HUES6 (cell line): ENCODE data around the gene NEIL1.

ENCODE experiments used
- H3K27ac ChIP-seq: 2 replicates; pipeline ENCODE4 v1.7.0; 2013; ENCODE audit warnings: low read depth, mild to moderate bottlenecking, low read length, inconsistent platforms
- H3K27me3 ChIP-seq: 2 replicates; pipeline ENCODE4 v1.6.1; 2013; ENCODE audit warnings: low read length; ENCODE audit not compliant: control insufficient read depth, insufficient read depth
- H3K36me3 ChIP-seq: 2 replicates; pipeline ENCODE4 v1.6.1; 2013; ENCODE audit warnings: low read length; ENCODE audit not compliant: control insufficient read depth, insufficient read depth
- H3K4me1 ChIP-seq: 2 replicates; pipeline ENCODE4 v1.6.1; 2013; ENCODE audit warnings: low read length; ENCODE audit not compliant: control insufficient read depth, insufficient read depth
- H3K4me3 ChIP-seq: 2 replicates; pipeline ENCODE4 v1.5.1; 2013; ENCODE audit warnings: low read depth, low read length
- H3K9ac ChIP-seq: one replicate; pipeline ENCODE4 v1.6.1; 2013; ENCODE audit warnings: mild to moderate bottlenecking, low read length
- H3K9me3 ChIP-seq: 2 replicates; pipeline ENCODE4 v1.6.1; 2013; ENCODE audit warnings: low read depth, low read length; ENCODE audit not compliant: control insufficient read depth, insufficient read depth

NEIL1 gene

GRCh38 chr15:75357976-75358673, 11.3 kb downstream of the NEIL1 start:
- Histone ChIP-seq H3K27me3 (no peaks in the 10 kb centered on the region), H3K4me1 (no peaks in the 10 kb centered on the region), H3K9ac (no peak overlapping the region), H3K9me3 (no peaks in the 10 kb centered on the region), H3K36me3 (peaks cover 83% of the 10 kb centered on the region), H3K27ac (no peak overlapping the region), H3K4me3 (no peak overlapping the region)

- Histone ChIP-seq H3K4me3 (no peak overlapping the region), H3K9ac (no peak overlapping the region), H3K27ac (no peak overlapping the region), H3K36me3 (peaks cover 81% of the 10 kb centered on the region), H3K27me3 (no peaks in the 10 kb centered on the region), H3K9me3 (no peaks in the 10 kb centered on the region), H3K4me1 (no peaks in the 10 kb centered on the region)
Measured at GRCh38 chr15:75358771-75359536, 12.1 kb downstream of the NEIL1 start.

- Histone ChIP-seq H3K9me3 (no peaks in the 10 kb centered on the region), H3K27me3 (no peaks in the 10 kb centered on the region), H3K27ac (no peak overlapping the region), H3K36me3 (peaks cover 85% of the 10 kb centered on the region), H3K4me3 (no peak overlapping the region), H3K4me1 (no peaks in the 10 kb centered on the region), H3K9ac (no peak overlapping the region)
Measured at GRCh38 chr15:75359537-75360250, 12.9 kb downstream of the NEIL1 start.

GRCh38 chr15:75360391-75360790, 13.6 kb downstream of the NEIL1 start:
- Histone ChIP-seq H3K36me3 (peaks cover 85% of the 10 kb centered on the region), H3K4me1 (no peaks in the 10 kb centered on the region), H3K4me3 (no peak overlapping the region), H3K27ac (no peak overlapping the region), H3K9ac (no peak overlapping the region), H3K9me3 (no peaks in the 10 kb centered on the region), H3K27me3 (no peaks in the 10 kb centered on the region)

- peaks cover 87% of the 10 kb centered on the region for H3K36me3 ChIP-seq
- H3K9ac ChIP-seq = no peak overlapping the region
- H3K4me1 ChIP-seq = no peaks in the 10 kb centered on the region
- no peaks in the 10 kb centered on the region for H3K27me3 ChIP-seq
- H3K4me3 ChIP-seq = no peak overlapping the region
- no peaks in the 10 kb centered on the region for H3K9me3 ChIP-seq
- no peak overlapping the region for H3K27ac ChIP-seq
Measured at GRCh38 chr15:75360856-75361255, 14.0 kb downstream of the NEIL1 start.

- no peak overlapping the region for H3K9ac ChIP-seq
Measured at GRCh38 chr15:75361361-75361988, 14.6 kb downstream of the NEIL1 start.

GRCh38 chr15:75361989-75362641, 15.3 kb downstream of the NEIL1 start:
- no peak overlapping the region for H3K4me3 ChIP-seq
- H3K9ac ChIP-seq = no peak overlapping the region
- no peaks in the 10 kb centered on the region for H3K9me3 ChIP-seq
- no peak overlapping the region for H3K27ac ChIP-seq
- H3K36me3 ChIP-seq = peaks cover 87% of the 10 kb centered on the region
- H3K4me1 ChIP-seq = no peaks in the 10 kb centered on the region
- no peaks in the 10 kb centered on the region for H3K27me3 ChIP-seq

More at GRCh38 chr15:75361361-75361988, 14.6 kb downstream of the NEIL1 start:
- H3K27ac ChIP-seq = no peak overlapping the region
- peaks cover 87% of the 10 kb centered on the region for H3K36me3 ChIP-seq
- no peaks in the 10 kb centered on the region for H3K27me3 ChIP-seq
- no peak overlapping the region for H3K4me3 ChIP-seq
- H3K9me3 ChIP-seq = no peaks in the 10 kb centered on the region
- no peaks in the 10 kb centered on the region for H3K4me1 ChIP-seq

- H3K9ac ChIP-seq = no peak overlapping the region
- H3K4me1 ChIP-seq = no peaks in the 10 kb centered on the region
- no peaks in the 10 kb centered on the region for H3K27me3 ChIP-seq
- no peaks in the 10 kb centered on the region for H3K9me3 ChIP-seq
- H3K27ac ChIP-seq = no peak overlapping the region
- no peak overlapping the region for H3K4me3 ChIP-seq
- peaks cover 90% of the 10 kb centered on the region for H3K36me3 ChIP-seq
Measured at GRCh38 chr15:75362642-75363249, 15.9 kb downstream of the NEIL1 start.

- no peaks in the 10 kb centered on the region for H3K27me3 ChIP-seq
- H3K4me3 ChIP-seq = no peak overlapping the region
- H3K27ac ChIP-seq = no peak overlapping the region
- H3K9me3 ChIP-seq = no peaks in the 10 kb centered on the region
- no peak overlapping the region for H3K9ac ChIP-seq
- H3K4me1 ChIP-seq = no peaks in the 10 kb centered on the region
- peaks cover 80% of the 10 kb centered on the region for H3K36me3 ChIP-seq
Measured at GRCh38 chr15:75363786-75364185, 16.9 kb downstream of the NEIL1 start.

- H3K36me3 ChIP-seq = peaks cover 74% of the 10 kb centered on the region
- no peak overlapping the region for H3K4me3 ChIP-seq
- no peak overlapping the region for H3K27ac ChIP-seq
- no peaks in the 10 kb centered on the region for H3K9me3 ChIP-seq
- no peak overlapping the region for H3K9ac ChIP-seq
- peaks cover 7% of the 10 kb centered on the region; the same call in 1 of the 2 replicates for H3K4me1 ChIP-seq
- H3K27me3 ChIP-seq = no peaks in the 10 kb centered on the region
Measured at GRCh38 chr15:75364881-75365280, 18.0 kb downstream of the NEIL1 start.
